ENCODE measurements around the gene WIPF3. TPM values are rescaled to one million over a fixed set of nuclear protein-coding genes. Genes with fewer than 3 reads are reported as not detected.

WIPF3 gene
- total and polyA plus RNA-seq, 5 donors = 1.8 to 4.4 (median 2.8) TPM

DNA sequence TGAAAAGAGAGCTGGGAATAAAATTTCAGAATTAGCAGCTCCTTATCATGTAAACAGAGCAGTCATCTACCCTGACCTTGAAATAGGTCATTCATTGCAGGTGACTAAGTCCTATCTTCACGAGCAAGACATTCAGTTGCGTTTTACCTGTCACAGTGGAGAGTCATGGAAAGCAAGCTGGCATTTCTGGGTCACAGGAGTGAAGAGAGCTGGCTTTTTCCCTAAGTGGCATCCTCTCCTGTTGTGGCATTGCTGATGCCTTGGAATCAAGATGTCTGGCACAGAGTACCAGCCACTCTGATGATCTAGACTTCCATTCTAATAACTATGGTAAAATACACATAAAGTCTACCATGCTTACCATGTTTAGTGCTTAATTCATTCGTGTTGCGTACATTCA lies 112.5 kb downstream of the WIPF3 start:
- Histone ChIP-seq H3K4me1 (ENCODE audit: control insufficient read depth, insufficient read depth, low read length) (no peaks in the 10 kb centered on the region), H3K9me3 (ENCODE audit: control insufficient read depth, low read length) (no peaks in the 10 kb centered on the region), H3K27me3 (ENCODE audit: control insufficient read depth, insufficient read depth) (no peaks in the 10 kb centered on the region), H3K27ac (ENCODE audit: low read length) (no peak overlapping the region), H3K4me3 (ENCODE audit: low read length) (no peak overlapping the region)
- no peak for DNase-seq
- WGBS = 92% methylated on average over 4 of the region's 4 CpGs
- no peak for ATAC-seq
- intact Hi-C loops (cut with DNase I) = loop anchor here in 2 of 4 donors (10.0 kb wide), 3 partner anchors 154 to 274 kb away; no protein-coding TSS in a partner anchor

DNA sequence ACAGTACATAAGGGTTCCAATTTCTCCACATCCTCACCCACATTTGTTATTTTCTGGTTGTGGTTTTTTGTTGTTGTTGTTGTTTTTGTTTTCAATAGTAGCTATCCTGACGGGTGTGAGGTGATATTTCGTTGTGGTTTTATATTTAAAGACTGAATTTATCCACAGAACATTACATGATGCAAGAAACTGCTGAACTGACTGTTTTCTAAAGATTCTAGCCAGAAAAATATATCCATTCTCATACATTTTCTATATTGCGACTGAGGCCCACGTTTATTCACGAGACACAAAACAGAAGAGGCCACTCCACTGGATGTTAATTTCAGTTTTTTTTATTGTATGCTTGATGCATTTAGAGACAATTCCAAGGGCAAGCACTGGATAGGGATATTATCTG lies 113.5 kb downstream of the WIPF3 start:
- no peaks in the 10 kb centered on the region for H3K9me3 ChIP-seq (ENCODE audit: control insufficient read depth, low read length)
- no peaks in the 10 kb centered on the region for H3K4me1 ChIP-seq (ENCODE audit: control insufficient read depth, insufficient read depth, low read length)
- no peak overlapping the region for H3K4me3 ChIP-seq (ENCODE audit: low read length)
- no peak overlapping the region for H3K27ac ChIP-seq (ENCODE audit: low read length)
- 88% methylated on average over 5 of the region's 5 CpGs for WGBS
- no peak for DNase-seq
- no peaks in the 10 kb centered on the region for H3K27me3 ChIP-seq (ENCODE audit: control insufficient read depth, insufficient read depth)
- intact Hi-C loops (cut with DNase I) = loop anchor here (5.0 to 10.0 kb wide), 5 partner anchors 155 to 285 kb away; no protein-coding TSS in a partner anchor
- no peak for ATAC-seq

DNA sequence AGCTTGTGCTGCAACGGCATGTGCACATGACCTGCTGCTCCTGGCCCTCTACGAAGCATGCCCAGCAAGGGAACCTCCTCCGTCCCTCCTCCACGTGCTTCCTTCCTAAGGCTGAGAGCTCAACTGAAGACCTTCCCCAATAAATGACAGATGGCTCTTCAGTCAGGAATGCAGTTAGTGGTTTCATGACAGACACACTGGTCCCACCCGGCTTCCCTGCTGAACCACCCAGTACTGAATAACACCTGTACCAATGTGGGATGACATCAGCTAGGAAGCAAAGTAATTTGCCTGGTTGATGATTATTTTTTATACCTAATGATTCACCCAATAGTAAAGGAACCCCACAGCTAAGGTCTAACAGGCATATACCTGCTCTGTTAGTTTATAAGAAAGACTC lies 114.2 kb downstream of the WIPF3 start:
- no peaks in the 10 kb centered on the region for H3K27me3 ChIP-seq (ENCODE audit: control insufficient read depth, insufficient read depth)
- no peaks in the 10 kb centered on the region for H3K9me3 ChIP-seq (ENCODE audit: control insufficient read depth, low read length)
- H3K4me3 ChIP-seq (ENCODE audit: low read length) = no peak overlapping the region
- DNase-seq (no peak), ATAC-seq (no peak)
- H3K4me1 ChIP-seq (ENCODE audit: control insufficient read depth, insufficient read depth, low read length) = no peaks in the 10 kb centered on the region
- whole genome bisulfite sequencing = 70% methylated on average over 5 of the region's 5 CpGs
- H3K27ac ChIP-seq (ENCODE audit: low read length) = no peak overlapping the region
- intact Hi-C loops (cut with DNase I) = loop anchor here in 3 of 4 donors (5.0 to 10.0 kb wide), 2 partner anchors 173 to 286 kb away; no protein-coding TSS in a partner anchor

DNA sequence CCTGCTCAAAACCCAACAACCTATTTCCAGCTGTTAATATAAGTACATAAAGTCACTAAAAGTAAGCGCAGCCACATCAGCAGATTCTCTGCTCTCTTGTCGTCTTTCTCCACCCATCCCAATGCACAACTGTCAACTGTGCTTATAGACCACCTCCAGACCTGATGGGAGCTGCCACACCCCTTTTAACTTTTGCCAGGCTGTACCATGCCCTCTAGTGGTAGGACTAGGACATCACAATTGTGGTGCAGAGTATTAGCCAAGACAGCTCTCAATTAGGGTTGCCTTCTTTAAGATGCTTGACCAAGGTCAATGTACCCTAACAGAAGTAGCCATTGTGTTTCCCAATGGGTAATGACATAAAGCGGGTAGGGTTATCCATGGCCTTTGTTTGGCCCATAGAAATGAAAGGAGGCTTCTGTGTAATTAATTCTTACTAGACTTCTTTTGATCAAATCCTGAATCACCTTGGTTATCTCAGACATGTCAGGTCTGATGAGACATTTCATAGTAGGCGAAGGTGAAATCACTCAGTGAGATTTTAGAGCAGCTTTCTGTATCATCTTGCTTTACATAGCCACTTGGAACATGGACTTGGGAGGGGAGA lies 115.2 kb downstream of the WIPF3 start:
- intact Hi-C loops (cut with DNase I) = loop anchor here in 3 of 4 donors (5.0 to 10.0 kb wide), 2 partner anchors 174 to 287 kb away; no protein-coding TSS in a partner anchor
- Histone ChIP-seq H3K4me1 (ENCODE audit: control insufficient read depth, insufficient read depth, low read length) (no peaks in the 10 kb centered on the region), H3K27ac (ENCODE audit: low read length) (no peak overlapping the region), H3K4me3 (ENCODE audit: low read length) (no peak overlapping the region), H3K9me3 (ENCODE audit: control insufficient read depth, low read length) (no peaks in the 10 kb centered on the region), H3K27me3 (ENCODE audit: control insufficient read depth, insufficient read depth) (no peaks in the 10 kb centered on the region)
- no peak for DNase-seq
- 43% methylated on average over 4 of the region's 4 CpGs for WGBS
- ATAC-seq = peak; percentile 76 to 90

DNA sequence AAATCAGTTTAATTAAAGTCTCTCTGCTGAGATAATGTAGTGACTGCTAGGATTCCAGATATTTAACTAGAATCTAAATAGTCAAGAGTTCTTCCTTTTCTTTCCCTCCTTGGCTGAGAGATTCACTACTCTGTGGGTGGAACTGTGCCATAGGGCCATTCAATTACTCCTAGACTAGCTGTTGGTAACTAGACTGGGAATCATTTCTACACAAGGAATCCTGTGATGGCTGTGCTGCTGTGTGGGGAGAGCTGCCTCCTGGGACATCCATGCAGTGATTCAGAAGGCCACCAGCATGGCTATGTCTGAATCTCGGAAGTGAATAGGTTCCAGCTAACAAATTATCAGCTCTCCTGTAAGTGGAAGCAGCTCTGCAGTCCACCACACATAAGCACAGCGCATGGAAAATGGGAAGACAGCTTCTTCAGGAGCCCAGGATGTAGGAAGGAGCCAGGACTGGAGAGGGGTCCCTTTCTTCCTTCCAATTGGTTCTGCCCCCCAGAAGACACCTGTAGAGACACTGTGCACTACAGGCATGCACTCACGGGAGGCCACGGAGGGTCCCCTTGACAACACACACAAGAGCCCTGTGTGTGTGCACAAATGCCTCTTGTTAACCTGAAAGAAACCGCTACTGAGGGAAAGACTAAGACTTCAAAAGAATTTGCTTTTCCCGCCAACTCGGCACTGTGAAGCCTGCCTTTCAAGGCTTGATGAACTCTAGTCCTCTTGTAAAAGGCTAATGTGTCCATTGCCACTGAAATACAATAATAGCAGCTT lies 116.8 kb downstream of the WIPF3 start:
- Histone ChIP-seq H3K27me3 (ENCODE audit: control insufficient read depth, insufficient read depth) (no peaks in the 10 kb centered on the region), H3K9me3 (ENCODE audit: control insufficient read depth, low read length) (no peaks in the 10 kb centered on the region), H3K4me3 (ENCODE audit: low read length) (no peak overlapping the region), H3K27ac (ENCODE audit: low read length) (no peak overlapping the region), H3K4me1 (ENCODE audit: control insufficient read depth, insufficient read depth, low read length) (no peaks in the 10 kb centered on the region)
- WGBS = 88% methylated on average over 7 of the region's 7 CpGs
- no peak for ATAC-seq
- DNase-seq = no peak
- intact Hi-C loops (cut with DNase I) = loop anchor here in 3 of 4 donors (5.0 to 10.0 kb wide), 2 partner anchors 176 to 288 kb away; no protein-coding TSS in a partner anchor

DNA sequence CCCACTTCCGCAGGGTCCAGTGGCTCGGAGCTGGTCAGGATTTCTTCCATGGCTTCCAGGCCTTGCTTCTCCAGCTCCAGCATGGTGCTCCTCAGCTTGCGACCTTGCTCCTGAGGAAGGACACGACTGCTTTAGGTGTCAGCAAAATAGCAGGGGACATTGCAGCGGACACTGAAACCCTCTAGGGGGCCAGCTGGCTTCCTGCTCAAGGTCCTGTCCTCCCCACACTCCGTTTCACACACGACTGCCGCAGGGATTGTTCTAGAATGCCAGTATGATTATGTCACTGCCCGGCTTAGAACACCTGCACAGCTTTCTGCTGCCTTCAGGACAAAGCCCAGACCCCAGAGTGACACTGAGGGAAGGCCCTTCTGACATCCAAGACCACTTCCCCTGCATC lies 117.7 kb downstream of the WIPF3 start:
- Histone ChIP-seq H3K9me3 (ENCODE audit: control insufficient read depth, low read length) (no peaks in the 10 kb centered on the region), H3K4me1 (ENCODE audit: control insufficient read depth, insufficient read depth, low read length) (no peaks in the 10 kb centered on the region), H3K27ac (ENCODE audit: low read length) (no peak overlapping the region), H3K27me3 (ENCODE audit: control insufficient read depth, insufficient read depth) (no peaks in the 10 kb centered on the region), H3K4me3 (ENCODE audit: low read length) (no peak overlapping the region)
- intact Hi-C loops (cut with DNase I) = loop anchor here in 3 of 4 donors (5.0 to 10.0 kb wide), 2 partner anchors 177 to 289 kb away; no protein-coding TSS in a partner anchor
- DNase-seq = no peak
- WGBS = 68% methylated on average over 9 of the region's 9 CpGs
- no peak for ATAC-seq

DNA sequence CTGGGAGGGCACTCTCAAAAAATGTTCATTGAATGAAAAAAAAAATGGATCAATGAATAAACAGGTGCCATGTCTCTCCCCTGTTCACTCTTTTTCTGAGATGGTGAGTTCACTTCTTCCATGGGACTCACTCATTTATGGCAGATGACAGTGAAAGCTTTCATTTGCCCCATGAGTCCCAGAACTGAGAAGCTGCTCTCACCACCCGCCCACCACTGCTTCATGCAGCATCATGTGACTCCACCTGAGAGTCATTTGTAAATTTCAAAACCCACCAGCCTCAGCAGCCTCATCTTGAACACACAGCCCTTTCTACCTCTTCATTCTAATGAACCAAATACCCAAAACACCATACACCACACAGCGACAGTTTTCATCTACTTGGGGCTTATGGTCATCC lies 118.4 kb downstream of the WIPF3 start:
- DNase-seq (no peak), ATAC-seq (no peak)
- Histone ChIP-seq H3K9me3 (ENCODE audit: control insufficient read depth, low read length) (no peaks in the 10 kb centered on the region), H3K4me3 (ENCODE audit: low read length) (no peak overlapping the region), H3K4me1 (ENCODE audit: control insufficient read depth, insufficient read depth, low read length) (no peaks in the 10 kb centered on the region), H3K27me3 (ENCODE audit: control insufficient read depth, insufficient read depth) (no peaks in the 10 kb centered on the region), H3K27ac (ENCODE audit: low read length) (no peak overlapping the region)
- 90% methylated on average over 2 of the region's 2 CpGs for WGBS
- intact Hi-C loops (cut with DNase I) = loop anchor here in 3 of 4 donors (5.0 to 10.0 kb wide), 2 partner anchors 177 to 290 kb away; no protein-coding TSS in a partner anchor

DNA sequence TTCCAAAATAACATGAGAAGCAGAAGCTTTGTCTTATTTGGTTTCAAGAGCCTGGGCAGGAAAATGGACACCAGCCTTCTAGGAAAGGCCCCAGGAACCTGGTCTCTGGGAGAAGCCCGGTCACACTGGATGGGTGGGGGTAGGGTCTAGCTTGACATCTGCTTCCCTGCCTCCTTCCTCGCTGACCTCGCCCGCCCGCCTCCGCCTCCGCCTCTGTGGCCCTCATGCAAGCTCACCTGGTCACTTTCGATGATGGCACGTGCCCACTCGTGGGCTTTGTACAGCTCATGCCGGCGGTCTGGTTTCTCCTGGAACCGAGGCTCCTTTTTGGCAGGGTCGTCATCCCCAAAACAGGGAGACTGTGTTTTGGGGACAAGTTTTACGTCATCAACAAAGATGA lies 119.9 kb downstream of the WIPF3 start:
- peak in 1 of 3 donors; percentile 38 for DNase-seq
- Histone ChIP-seq H3K27ac (ENCODE audit: low read length) (no peak overlapping the region), H3K27me3 (ENCODE audit: control insufficient read depth, insufficient read depth) (no peaks in the 10 kb centered on the region), H3K4me3 (ENCODE audit: low read length) (no peak overlapping the region), H3K4me1 (ENCODE audit: control insufficient read depth, insufficient read depth, low read length) (no peaks in the 10 kb centered on the region), H3K9me3 (ENCODE audit: control insufficient read depth, low read length) (no peaks in the 10 kb centered on the region)
- intact Hi-C loops (cut with DNase I) = loop anchor here in 3 of 4 donors (10.0 kb wide), 1 partner anchor 291 kb away; no protein-coding TSS in a partner anchor
- ATAC-seq = no peak
- whole genome bisulfite sequencing = 91% methylated on average over 15 of the region's 15 CpGs

DNA sequence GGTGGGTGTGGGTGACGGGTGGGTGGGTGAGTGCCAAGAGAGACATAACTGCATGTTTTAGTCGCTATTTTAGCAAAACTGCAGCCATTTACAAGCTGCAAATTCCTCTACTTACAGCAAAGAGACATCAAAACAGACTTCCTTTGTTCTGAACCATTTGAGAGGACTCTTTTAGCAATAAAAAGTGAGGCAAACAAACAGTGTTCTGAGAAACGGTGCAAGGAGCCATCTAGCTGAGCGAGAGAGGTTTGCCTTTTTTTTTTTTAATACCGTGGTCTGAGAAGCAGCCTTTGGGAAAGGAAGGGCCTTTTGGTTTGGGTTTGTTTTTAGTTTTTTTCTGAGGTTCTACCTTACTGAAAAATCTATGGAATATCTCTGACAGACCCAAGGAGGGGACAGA lies 120.4 kb downstream of the WIPF3 start:
- intact Hi-C loops (cut with DNase I) = loop anchor here in 3 of 4 donors (10.0 kb wide), 1 partner anchor 292 kb away; no protein-coding TSS in a partner anchor
- 57% methylated on average over 5 of the region's 5 CpGs for WGBS
- no peaks in the 10 kb centered on the region for H3K9me3 ChIP-seq (ENCODE audit: control insufficient read depth, low read length)
- DNase-seq (no peak), ATAC-seq (no peak)
- H3K4me3 ChIP-seq (ENCODE audit: low read length) = no peak overlapping the region
- H3K27me3 ChIP-seq (ENCODE audit: control insufficient read depth, insufficient read depth) = no peaks in the 10 kb centered on the region
- H3K27ac ChIP-seq (ENCODE audit: low read length) = no peak overlapping the region
- no peaks in the 10 kb centered on the region for H3K4me1 ChIP-seq (ENCODE audit: control insufficient read depth, insufficient read depth, low read length)

DNA sequence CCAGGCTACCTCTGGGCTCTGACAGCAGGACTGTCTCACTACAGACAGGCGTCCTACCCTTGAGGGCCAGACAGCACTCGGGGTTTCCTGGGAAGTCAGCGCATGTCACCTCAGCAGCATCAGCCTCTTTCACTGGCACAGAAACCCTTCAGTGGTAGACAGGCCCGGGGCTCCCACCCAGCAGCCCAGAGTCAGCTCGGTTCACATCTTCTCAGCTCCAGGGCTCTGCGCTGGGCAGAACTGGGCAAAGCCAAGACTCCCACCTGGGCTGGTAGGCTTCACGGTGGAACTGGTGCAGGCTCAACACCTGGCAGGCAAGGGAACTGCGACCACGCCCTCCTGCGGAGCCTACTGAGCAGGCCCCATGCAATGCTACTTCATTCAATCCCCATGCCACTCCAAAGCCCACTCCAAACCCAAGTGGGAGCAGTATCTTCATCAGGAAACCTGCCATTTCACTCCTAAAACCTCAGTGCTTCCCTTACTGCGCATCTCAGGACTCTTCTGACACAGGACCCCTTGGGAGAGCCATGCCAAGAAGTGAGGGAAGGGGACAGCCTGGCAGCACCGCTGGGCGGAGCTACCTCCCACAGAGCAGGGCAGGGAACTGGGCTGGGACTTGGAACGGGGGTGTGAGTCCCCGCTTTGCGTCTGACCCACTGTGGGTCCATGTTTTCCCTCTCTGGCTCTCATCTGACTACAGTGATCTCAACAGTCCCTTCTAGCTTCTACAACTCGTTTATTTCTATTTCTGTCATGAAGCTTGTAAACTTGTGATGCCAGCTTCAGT lies 122.9 kb downstream of the WIPF3 start:
- 85% methylated on average over 17 of the region's 17 CpGs for WGBS
- intact Hi-C loops (cut with DNase I) = loop anchor here in 3 of 4 donors (10.0 kb wide), 1 partner anchor 294 kb away; no protein-coding TSS in a partner anchor
- Histone ChIP-seq H3K27me3 (ENCODE audit: control insufficient read depth, insufficient read depth) (no peaks in the 10 kb centered on the region), H3K27ac (ENCODE audit: low read length) (no peak overlapping the region), H3K9me3 (ENCODE audit: control insufficient read depth, low read length) (no peaks in the 10 kb centered on the region), H3K4me3 (ENCODE audit: low read length) (no peak overlapping the region), H3K4me1 (ENCODE audit: control insufficient read depth, insufficient read depth, low read length) (no peaks in the 10 kb centered on the region)
- DNase-seq (no peak), ATAC-seq (peak in 1 of 2 donors; percentile 16)

Data from right cardiac atrium (tissue), 5 donors.